H4 (cell line): Measurements from ENCODE around the gene ANKRD52. TPM values are rescaled to one million over a fixed set of nuclear protein-coding genes. Genes with fewer than 3 reads are reported as not detected.

Experiments used
- DNase-seq: peaks from one replicate; pipeline ENCODE4 v3.0.0-alpha.2; 2015; ENCODE audit warnings: low spot score
- total RNA-seq: library from RNA; depleted of rRNA; stranded (reverse); fragments of >200 nt; shearing (Covaris generic); gene quantifications from 2 replicates; pipeline ENCODE4 v1.2.3, GENCODE V29; 2014

The ANKRD52 gene
- total RNA-seq, 1 experiment from 2014 or later: 15.4 TPM

- no peak for DNase-seq
Observed at GRCh38 chr12:56241424-56242303, 16.5 kb downstream of the ANKRD52 start.

- DNase-seq: no peak
Observed at GRCh38 chr12:56237552-56237951, 20.6 kb downstream of the ANKRD52 start.

GRCh38 chr12:56236985-56237384, 21.2 kb downstream of the ANKRD52 start:
- no peak for DNase-seq

- DNase-seq: no peak
Observed at GRCh38 chr12:56236091-56236490, 22.1 kb downstream of the ANKRD52 start.

- DNase-seq: no peak
Observed at GRCh38 chr12:56234746-56235436, 23.3 kb downstream of the ANKRD52 start.

GRCh38 chr12:56231184-56231582, 27.0 kb downstream of the ANKRD52 start:
- DNase-seq: no peak

- no peak for DNase-seq
Observed at GRCh38 chr12:56230432-56231183, 27.6 kb downstream of the ANKRD52 start.

GRCh38 chr12:56229916-56230431, 28.2 kb downstream of the ANKRD52 start, which contains the start of gene SLC39A5:
Gene SLC39A5 (plus strand): TSS chr12:56230051. CDS start chr12:56231275, 1,224 bp downstream.
- DNase-seq: no peak

GRCh38 chr12:56229082-56229481, 29.1 kb downstream of the ANKRD52 start:
- DNase-seq: no peak

GRCh38 chr12:56224954-56225353, 33.2 kb downstream of the ANKRD52 start:
- no peak for DNase-seq

GRCh38 chr12:56224102-56224701, 34.0 kb downstream of the ANKRD52 start, which contains the start of gene NABP2:
Gene NABP2 (plus strand): TSS chr12:56224342. CDS start chr12:56224857, 515 bp downstream.
- DNase-seq: peak; percentile 96

- no peak for DNase-seq
Observed at GRCh38 chr12:56223571-56224101, 34.5 kb downstream of the ANKRD52 start.

- no peak for DNase-seq
Observed at GRCh38 chr12:56222531-56222895, 35.7 kb downstream of the ANKRD52 start.

GRCh38 chr12:56221757-56222530, 36.2 kb downstream of the ANKRD52 start, which contains the start of gene RNF41:
Gene RNF41 (minus strand): TSS chr12:56221922. CDS start chr12:56214047, 7,875 bp downstream.
- DNase-seq: peak; percentile 96

GRCh38 chr12:56221232-56221756, 36.9 kb downstream of the ANKRD52 start:
- no peak for DNase-seq

- no peak for DNase-seq
Observed at GRCh38 chr12:56220611-56221231, 37.5 kb downstream of the ANKRD52 start.

- DNase-seq: no peak
Observed at GRCh38 chr12:56219840-56220239, 38.3 kb downstream of the ANKRD52 start.

GRCh38 chr12:56216461-56216860, 41.7 kb downstream of the ANKRD52 start:
- DNase-seq: no peak

- DNase-seq: no peak
Observed at GRCh38 chr12:56213878-56214277, 44.3 kb downstream of the ANKRD52 start.
